Stimulated activated CD8-positive, alpha-beta memory T cell treated with anti-CD3 and anti-CD28 coated beads, Interleukin-15, amount 100 ng/mL, for 24 hours (primary cell): ENCODE data around the gene HLA-DOB.

Source experiments
- DNase-seq: peaks from one replicate; pipeline ENCODE4 v3.0.0-alpha.2; 2020; ENCODE audit warnings: low read depth

The HLA-DOB gene

DNA sequence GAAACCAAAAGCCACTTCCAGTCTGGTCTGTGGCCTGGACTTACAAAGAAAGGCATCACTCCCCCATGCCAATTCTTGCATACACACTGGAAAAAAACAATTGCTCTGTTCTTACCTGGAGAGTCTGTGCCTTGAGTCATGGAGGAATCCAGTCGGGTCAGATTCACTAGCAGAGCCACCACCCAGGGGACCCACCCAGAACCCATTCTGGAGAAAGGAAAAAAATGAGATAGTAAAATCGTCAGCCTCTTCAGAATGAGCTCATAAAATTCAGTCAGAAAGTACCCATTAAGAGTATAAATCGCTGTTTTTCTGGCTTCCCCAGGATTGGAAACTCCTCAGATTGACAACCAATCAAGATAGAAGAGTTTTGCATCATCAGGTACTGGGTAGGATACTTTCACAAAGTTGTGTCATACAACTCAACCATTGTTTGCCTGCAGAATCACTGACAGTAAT, at the start of gene HLA-DOB:
Gene HLA-DOB, minus strand, starts transcription at position 257 of the 459 bp plus-strand sequence. Its CDS starts 51 bp downstream, at position 206.
- no peak for DNase-seq

DNA sequence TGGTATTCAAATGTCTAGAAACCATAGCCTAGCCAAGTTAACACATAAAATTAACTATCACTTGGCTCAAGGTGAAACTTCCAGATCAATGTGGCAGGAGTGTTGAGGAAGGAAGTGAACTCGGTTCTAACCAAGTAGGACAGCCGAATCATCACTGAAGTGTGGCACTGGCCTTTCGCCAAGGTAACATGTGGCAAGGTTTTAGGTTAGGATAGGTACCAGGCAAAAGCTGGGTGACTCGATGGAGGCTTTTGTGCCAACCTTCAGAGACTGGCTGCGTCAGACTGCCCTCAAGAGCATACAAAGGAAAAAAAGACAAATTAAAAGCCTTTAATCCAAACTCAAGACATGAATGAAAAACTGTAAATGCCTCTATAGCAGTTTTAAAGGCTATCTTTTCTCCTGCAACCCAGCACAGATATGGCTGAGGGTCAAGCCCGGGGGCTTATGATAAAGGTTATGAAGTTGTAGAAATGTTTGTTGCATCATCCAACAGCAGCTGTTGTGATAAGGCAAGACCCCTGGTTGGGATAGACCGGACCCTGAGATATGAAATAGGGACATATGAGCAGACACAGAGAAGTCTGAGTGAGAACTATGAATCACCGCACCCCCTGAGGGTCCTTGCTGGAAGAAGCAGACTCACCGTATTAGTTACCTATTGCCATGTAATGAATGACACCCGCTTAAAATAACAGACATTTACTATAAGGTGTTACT, 49.1 kb upstream of the HLA-DOB start:
- DNase-seq: no peak

DNA sequence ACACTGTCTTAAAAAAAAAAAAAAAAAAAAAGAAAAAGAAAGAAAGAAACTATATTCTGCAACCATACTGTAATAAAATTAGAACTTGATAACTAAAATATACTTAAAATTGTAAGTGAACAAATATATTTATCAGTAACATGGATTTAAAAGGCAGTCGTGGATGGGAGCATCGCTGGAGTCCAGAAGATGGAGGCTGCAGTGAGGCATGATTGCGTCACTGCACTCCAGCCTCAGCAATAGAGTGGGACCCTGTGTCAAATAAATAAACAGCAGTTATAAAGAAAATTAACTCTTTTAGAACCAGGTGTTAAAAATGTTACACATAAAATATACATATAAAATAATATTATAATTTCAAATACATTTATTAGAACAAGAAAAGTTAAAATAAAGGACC, 45.9 kb upstream of the HLA-DOB start:
- DNase-seq: no peak

DNA sequence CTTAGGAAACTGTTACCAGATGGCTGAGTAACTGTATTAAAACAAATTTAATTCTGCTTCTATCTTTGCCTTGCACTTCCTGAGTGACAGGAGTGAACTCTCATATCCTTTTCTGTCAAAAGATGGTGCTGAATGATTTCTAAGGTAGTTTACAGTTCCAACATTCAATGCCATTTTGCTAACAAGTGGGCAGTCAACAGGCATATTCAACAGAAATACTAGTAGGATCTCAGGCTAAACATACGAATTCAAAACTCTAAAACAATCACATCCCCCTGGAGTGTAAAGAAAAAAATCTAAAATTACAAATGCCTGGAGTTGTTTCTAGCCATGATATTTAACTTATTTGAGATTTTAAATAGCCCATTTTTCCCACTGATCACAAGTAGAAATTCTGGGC, 43.9 kb upstream of the HLA-DOB start:
- DNase-seq: no peak

DNA sequence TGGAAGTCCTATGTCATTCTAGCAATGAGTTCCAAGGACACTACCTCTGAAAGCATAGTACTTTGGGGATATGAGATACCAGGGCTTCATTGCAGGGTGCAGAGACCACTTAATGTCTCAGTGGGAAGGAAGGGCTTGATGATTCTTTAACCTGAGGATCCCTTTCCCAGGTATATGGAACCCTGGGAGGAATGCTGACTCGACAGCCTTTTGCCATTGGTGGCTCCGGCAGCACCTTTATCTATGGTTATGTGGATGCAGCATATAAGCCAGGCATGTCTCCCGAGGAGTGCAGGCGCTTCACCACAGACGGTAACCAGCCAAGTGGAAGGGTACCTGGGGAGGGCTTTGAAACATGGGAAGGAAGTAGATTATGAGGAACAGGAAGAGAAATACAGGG, 41.4 kb upstream of the HLA-DOB start:
- DNase-seq: no peak

- DNase-seq: no peak
Observed at GRCh38 chr6:32857156-32857891, 40.5 kb upstream of the HLA-DOB start.

DNA sequence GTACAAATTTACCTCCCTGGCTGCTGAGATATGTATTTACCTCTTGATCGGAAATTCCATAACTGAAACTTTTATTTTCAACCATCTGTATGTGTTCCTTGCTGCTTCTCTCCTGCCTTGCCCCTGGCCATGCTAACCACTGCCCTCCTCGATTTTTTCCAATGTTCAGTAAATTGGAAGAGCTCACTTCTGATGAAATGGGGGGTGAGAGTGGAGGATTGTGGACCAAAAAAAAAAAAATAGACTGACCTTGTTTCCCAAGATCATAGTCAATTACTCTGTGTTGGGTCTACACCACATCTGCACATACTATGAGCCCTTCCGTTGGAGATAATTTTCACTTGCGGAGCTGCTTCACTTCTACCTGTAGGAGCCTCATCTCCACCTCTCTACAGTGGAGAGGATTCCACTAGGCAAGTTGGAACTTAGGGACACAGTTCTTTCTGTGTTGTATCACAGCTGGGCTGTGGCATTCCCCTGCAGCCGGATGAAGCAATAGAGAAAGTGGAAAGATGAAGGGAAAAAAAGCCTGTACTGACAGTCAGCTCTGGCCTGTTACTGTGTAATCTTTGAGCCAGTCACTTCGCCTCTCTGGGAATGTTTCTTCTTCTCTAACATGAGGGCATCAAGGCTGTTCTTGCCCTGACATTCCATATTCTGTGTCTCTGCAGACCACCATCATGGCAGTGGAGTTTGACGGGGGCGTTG, 38.8 kb upstream of the HLA-DOB start:
- no peak for DNase-seq

- DNase-seq: no peak
Observed at GRCh38 chr6:32854376-32855178, 37.8 kb upstream of the HLA-DOB start.

- DNase-seq: peak; percentile 81
Observed at GRCh38 chr6:32853541-32854375, 37.0 kb upstream of the HLA-DOB start, which contains the start of the genes PSMB9 and TAP1. TSS of gene PSMB9 (plus strand) at chr6:32854192. CDS start at chr6:32854230, 38 bp downstream. TSS of gene TAP1 (minus strand) at chr6:32853704. CDS start at chr6:32853636, 68 bp downstream.

DNA sequence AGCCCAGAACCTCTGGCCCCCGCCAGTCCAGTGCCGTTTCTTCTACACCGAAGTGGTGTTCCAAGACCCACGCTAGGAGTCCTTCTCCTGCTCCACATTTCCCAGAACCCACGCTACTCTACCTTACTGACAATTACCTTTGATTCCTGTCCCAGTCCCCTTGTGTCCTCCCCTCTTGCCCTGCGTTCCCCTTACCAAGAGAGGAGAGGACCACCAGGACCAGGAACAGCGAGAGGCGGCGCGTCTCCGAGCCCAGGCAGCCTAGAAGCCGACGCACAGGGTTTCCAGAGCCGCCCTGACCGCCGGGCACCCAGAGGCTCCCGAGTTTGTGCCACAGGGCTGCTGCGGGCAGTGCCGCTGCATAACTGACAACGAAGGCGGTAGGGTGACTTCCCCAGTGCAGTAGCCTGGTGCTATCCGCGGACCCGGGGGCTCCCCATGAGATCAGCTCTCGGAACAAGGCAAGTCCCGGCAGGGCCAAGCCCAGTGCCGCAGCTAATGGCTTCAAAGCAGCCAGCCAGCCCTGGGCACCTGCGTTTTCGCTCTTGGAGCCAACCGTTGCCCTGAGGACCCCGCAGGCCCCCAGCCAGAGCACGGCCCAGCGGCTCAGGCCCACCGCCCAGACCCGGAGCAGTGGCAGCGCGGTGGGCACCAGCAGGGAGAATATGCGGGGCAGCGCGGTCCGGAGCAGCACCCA, 36.2 kb upstream of the HLA-DOB start:
- no peak for DNase-seq

DNA sequence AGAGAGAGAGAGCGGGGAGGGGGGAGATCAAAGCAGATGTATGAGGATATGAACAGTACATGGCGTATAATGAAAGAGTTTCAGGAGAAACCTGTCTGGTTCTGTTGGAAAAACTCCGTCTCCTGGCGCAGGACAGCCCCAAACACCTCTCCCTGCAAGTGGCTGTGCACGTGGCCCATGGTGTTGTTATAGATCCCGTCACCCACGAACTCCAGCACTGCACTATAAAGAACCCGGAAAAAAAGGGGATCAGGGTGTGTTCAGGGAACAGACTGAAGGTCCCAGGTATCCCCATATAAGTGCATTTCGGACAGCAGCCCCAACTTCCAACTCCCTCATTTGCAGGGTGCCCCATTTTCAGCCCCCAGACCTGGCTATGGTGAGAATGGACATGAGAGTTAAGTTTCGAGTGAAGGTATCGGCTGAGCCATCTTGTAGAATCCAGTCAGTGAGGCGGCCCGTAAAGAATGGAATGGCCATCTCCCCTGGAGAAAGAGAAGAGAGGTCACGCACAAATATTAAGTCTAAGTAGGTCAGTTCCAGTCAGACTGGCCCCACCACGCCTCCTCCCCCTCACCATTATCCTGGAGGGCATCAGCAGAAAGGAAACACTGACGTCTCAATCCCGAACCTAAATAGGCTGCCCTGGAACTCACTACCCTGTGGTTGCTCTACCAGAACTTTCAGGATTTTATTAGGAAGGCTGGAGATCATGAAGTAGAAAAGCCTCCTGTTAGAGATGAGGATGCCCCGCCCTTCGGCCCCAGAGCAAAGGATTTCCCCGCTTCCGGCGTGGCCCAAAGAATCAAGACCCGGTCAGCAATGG, 35.4 kb upstream of the HLA-DOB start:
- DNase-seq: no peak

GRCh38 chr6:32851025-32851424, 34.2 kb upstream of the HLA-DOB start:
- DNase-seq: no peak

- no peak for DNase-seq
Observed at GRCh38 chr6:32849126-32849525, 32.3 kb upstream of the HLA-DOB start.

- no peak for DNase-seq
Observed at GRCh38 chr6:32847795-32848194, 31.0 kb upstream of the HLA-DOB start.

GRCh38 chr6:32847004-32847403, 30.2 kb upstream of the HLA-DOB start:
- DNase-seq: no peak

DNA sequence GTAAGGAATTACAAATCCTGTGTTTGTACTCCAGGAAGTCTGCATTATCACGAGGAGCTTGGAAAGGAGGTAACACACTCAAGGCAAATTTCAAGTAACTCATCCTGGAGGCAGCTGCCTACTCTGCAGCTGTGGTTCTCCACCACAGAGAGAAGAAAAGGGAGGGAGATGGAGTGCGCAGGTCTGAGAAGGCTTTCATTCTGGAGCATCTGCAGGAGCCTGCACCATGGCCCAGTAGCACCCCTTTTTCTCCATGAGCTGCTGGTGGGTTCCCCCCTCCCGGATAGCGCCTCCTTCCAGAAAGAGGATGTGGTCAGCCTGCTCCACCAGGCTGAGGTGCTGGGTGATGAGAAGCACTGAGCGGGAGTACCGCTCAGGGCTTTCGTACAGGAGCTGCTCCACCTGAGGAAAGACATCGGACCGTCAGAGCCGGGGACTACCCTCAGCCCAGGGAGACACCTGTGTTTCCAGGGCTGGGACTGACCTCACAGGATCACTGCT, 28.6 kb upstream of the HLA-DOB start:
- DNase-seq: no peak

GRCh38 chr6:32844839-32845383, 28.1 kb upstream of the HLA-DOB start:
- no peak for DNase-seq

DNA sequence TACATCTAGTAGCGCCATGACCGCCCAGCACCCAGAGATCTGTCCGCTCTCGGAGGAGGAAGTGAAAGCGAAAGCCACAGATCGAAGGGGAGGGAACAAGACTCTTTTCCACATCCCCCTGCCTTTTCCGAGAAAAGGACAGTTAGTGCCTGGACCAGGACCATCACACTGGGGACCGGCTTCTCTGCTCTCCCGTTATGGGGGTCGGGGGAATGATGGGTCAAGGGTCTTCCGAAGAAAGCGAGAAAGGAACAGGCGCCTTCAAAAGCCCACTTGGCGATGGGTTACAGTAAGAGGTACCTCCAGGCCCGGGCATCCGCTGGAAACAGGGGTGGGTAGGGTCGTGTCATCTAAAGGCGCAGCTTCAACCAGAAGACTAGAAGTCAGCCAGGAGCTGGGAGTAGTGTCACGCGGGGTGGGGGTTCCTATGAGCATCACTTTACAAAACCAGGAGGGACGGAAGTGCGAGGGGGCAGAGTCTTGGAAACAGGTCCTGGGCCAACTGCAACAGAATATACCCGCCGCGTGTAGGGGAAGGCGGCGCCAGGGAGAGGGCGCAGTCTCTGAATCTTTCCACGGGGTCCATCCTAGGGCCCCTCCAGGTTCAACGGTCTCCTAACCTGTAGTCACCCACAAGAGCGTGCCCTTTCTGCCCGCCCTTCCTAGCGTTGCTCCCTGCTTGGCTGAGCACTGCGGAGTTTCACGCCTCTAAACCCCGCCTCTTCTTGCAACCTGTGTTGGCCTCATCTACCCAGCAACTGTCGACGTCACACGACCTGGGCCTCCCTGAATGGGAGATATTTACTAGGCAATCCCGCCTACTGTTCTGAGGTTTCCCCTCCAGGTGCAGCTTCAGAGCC, 27.4 kb upstream of the HLA-DOB start, which contains the start of gene PSMB8:
Gene PSMB8, minus strand, starts transcription at position 69 of the 860 bp plus-strand sequence. Its CDS starts 51 bp downstream, at position 18.
- peak; percentile 92 for DNase-seq
